Measurements from ENCODE around the gene PXDN. TPM values are rescaled to one million over a fixed set of nuclear protein-coding genes. Genes with fewer than 3 reads are reported as not detected.

PXDN gene
- total RNA-seq, 2 experiments from 2014 or later = 0.05 TPM; not detected in 1

- H3K36me3 Mint-ChIP-seq (ENCODE audit: low read depth) = no peaks in the 10 kb centered on the region
- no peak for DNase-seq
- H3K27me3 Mint-ChIP-seq (ENCODE audit: low read depth) = no peaks in the 10 kb centered on the region
- no peaks in the 10 kb centered on the region for H3K9me3 Mint-ChIP-seq
- no peaks in the 10 kb centered on the region for H3K4me1 Mint-ChIP-seq (ENCODE audit: low read depth)
- CTCF ChIA-PET = no interaction called here
- no peak overlapping the region for H3K4me3 Mint-ChIP-seq
- H3K27ac Mint-ChIP-seq = no peak overlapping the region
- intact Hi-C loops (cut with micrococcal nuclease) = no loop called here
Observed at GRCh38 chr2:1648241-1649102, 95.8 kb downstream of the PXDN start.

GRCh38 chr2:1647417-1648240 lies 96.7 kb downstream of the PXDN start:
- Mint-ChIP-seq H3K27me3 (ENCODE audit: low read depth) (no peaks in the 10 kb centered on the region), H3K4me3 (no peak overlapping the region), H3K9me3 (no peaks in the 10 kb centered on the region), H3K27ac (no peak overlapping the region), H3K36me3 (ENCODE audit: low read depth) (no peaks in the 10 kb centered on the region), H3K4me1 (ENCODE audit: low read depth) (no peaks in the 10 kb centered on the region)
- intact Hi-C loops (cut with micrococcal nuclease) = no loop called here
- DNase-seq = no peak
- CTCF ChIA-PET = no interaction called here

GRCh38 chr2:1645761-1646476 lies 98.4 kb downstream of the PXDN start:
- no peaks in the 10 kb centered on the region for H3K36me3 Mint-ChIP-seq (ENCODE audit: low read depth)
- no peak overlapping the region for H3K4me3 Mint-ChIP-seq
- intact Hi-C loops (cut with micrococcal nuclease) = no loop called here
- CTCF ChIA-PET = interaction anchor here (1.5 kb wide), 1 partner anchor 17 kb away, joined by 4 read pairs; no protein-coding TSS in a partner anchor
- H3K9me3 Mint-ChIP-seq = no peaks in the 10 kb centered on the region
- no peak overlapping the region for H3K27ac Mint-ChIP-seq
- H3K27me3 Mint-ChIP-seq (ENCODE audit: low read depth) = no peaks in the 10 kb centered on the region
- no peak for DNase-seq
- no peaks in the 10 kb centered on the region for H3K4me1 Mint-ChIP-seq (ENCODE audit: low read depth)

GRCh38 chr2:1644427-1644826 lies 99.9 kb downstream of the PXDN start:
- H3K4me1 Mint-ChIP-seq (ENCODE audit: low read depth) = no peaks in the 10 kb centered on the region
- no peak overlapping the region for H3K27ac Mint-ChIP-seq
- no peaks in the 10 kb centered on the region for H3K36me3 Mint-ChIP-seq (ENCODE audit: low read depth)
- H3K27me3 Mint-ChIP-seq (ENCODE audit: low read depth) = no peaks in the 10 kb centered on the region
- intact Hi-C loops (cut with micrococcal nuclease) = no loop called here
- no peaks in the 10 kb centered on the region for H3K9me3 Mint-ChIP-seq
- H3K4me3 Mint-ChIP-seq = no peak overlapping the region
- DNase-seq = no peak
- CTCF ChIA-PET = no interaction called here

- H3K9me3 Mint-ChIP-seq = no peaks in the 10 kb centered on the region
- no peaks in the 10 kb centered on the region for H3K4me1 Mint-ChIP-seq (ENCODE audit: low read depth)
- H3K27ac Mint-ChIP-seq = no peak overlapping the region
- H3K27me3 Mint-ChIP-seq (ENCODE audit: low read depth) = no peaks in the 10 kb centered on the region
- intact Hi-C loops (cut with micrococcal nuclease) = no loop called here
- DNase-seq = no peak
- H3K4me3 Mint-ChIP-seq = no peak overlapping the region
- CTCF ChIA-PET = no interaction called here
- H3K36me3 Mint-ChIP-seq (ENCODE audit: low read depth) = no peaks in the 10 kb centered on the region
Observed at GRCh38 chr2:1642993-1643619, 101.2 kb downstream of the PXDN start.

- no peaks in the 10 kb centered on the region for H3K9me3 Mint-ChIP-seq
- H3K36me3 Mint-ChIP-seq (ENCODE audit: low read depth) = no peaks in the 10 kb centered on the region
- DNase-seq = no peak
- no peak overlapping the region for H3K4me3 Mint-ChIP-seq
- no peaks in the 10 kb centered on the region for H3K27me3 Mint-ChIP-seq (ENCODE audit: low read depth)
- no peaks in the 10 kb centered on the region for H3K4me1 Mint-ChIP-seq (ENCODE audit: low read depth)
- no peak overlapping the region for H3K27ac Mint-ChIP-seq
- CTCF ChIA-PET = interaction anchor here (0.6 kb wide), 1 partner anchor 976 kb away, joined by 3 read pairs; no protein-coding TSS in a partner anchor
- intact Hi-C loops (cut with micrococcal nuclease) = no loop called here
Observed at GRCh38 chr2:1642066-1642861, 102.1 kb downstream of the PXDN start.

GRCh38 chr2:1641523-1641922 lies 102.8 kb downstream of the PXDN start:
- Mint-ChIP-seq H3K36me3 (ENCODE audit: low read depth) (no peaks in the 10 kb centered on the region), H3K4me3 (no peak overlapping the region), H3K27ac (no peak overlapping the region), H3K4me1 (ENCODE audit: low read depth) (no peaks in the 10 kb centered on the region), H3K27me3 (ENCODE audit: low read depth) (no peaks in the 10 kb centered on the region), H3K9me3 (no peaks in the 10 kb centered on the region)
- no peak for DNase-seq
- intact Hi-C loops (cut with micrococcal nuclease) = no loop called here
- CTCF ChIA-PET = interaction anchor here (0.6 kb wide), 1 partner anchor 975 kb away, joined by 3 read pairs; no protein-coding TSS in a partner anchor

GRCh38 chr2:1640301-1641135 lies 103.8 kb downstream of the PXDN start:
- H3K27me3 Mint-ChIP-seq (ENCODE audit: low read depth) = peaks cover 1% of the 10 kb centered on the region
- no peak for DNase-seq

GRCh38 chr2:1639086-1639858 lies 105.0 kb downstream of the PXDN start:
- H3K4me1 Mint-ChIP-seq (ENCODE audit: low read depth) = no peaks in the 10 kb centered on the region
- no peak overlapping the region for H3K4me3 Mint-ChIP-seq
- H3K9me3 Mint-ChIP-seq = no peaks in the 10 kb centered on the region
- intact Hi-C loops (cut with micrococcal nuclease) = no loop called here
- H3K27ac Mint-ChIP-seq = no peak overlapping the region
- CTCF ChIA-PET = no interaction called here
- H3K36me3 Mint-ChIP-seq (ENCODE audit: low read depth) = no peaks in the 10 kb centered on the region
- H3K27me3 Mint-ChIP-seq (ENCODE audit: low read depth) = peaks cover 2% of the 10 kb centered on the region
- no peak for DNase-seq

More at GRCh38 chr2:1640301-1641135, 103.8 kb downstream of the PXDN start:
- Mint-ChIP-seq H3K4me1 (ENCODE audit: low read depth) (no peaks in the 10 kb centered on the region), H3K27ac (no peak overlapping the region), H3K4me3 (no peak overlapping the region), H3K9me3 (no peaks in the 10 kb centered on the region), H3K36me3 (ENCODE audit: low read depth) (no peaks in the 10 kb centered on the region)
- CTCF ChIA-PET = no interaction called here
- intact Hi-C loops (cut with micrococcal nuclease) = no loop called here

GRCh38 chr2:1638281-1638860 lies 105.9 kb downstream of the PXDN start:
- H3K27me3 Mint-ChIP-seq (ENCODE audit: low read depth) = peaks cover 2% of the 10 kb centered on the region
- no peak for DNase-seq
- intact Hi-C loops (cut with micrococcal nuclease) = no loop called here
- no peak overlapping the region for H3K27ac Mint-ChIP-seq
- H3K9me3 Mint-ChIP-seq = no peaks in the 10 kb centered on the region
- no peak overlapping the region for H3K4me3 Mint-ChIP-seq
- CTCF ChIA-PET = no interaction called here
- no peaks in the 10 kb centered on the region for H3K4me1 Mint-ChIP-seq (ENCODE audit: low read depth)
- no peaks in the 10 kb centered on the region for H3K36me3 Mint-ChIP-seq (ENCODE audit: low read depth)

Measured in activated naive CD4-positive, alpha-beta T cell treated with anti-CD3 and anti-CD28 coated beads for 36 hours (primary cell).